Nephron (organoid): ENCODE results near the gene SPATS2L.

ENCODE experiments used
- H3K27ac Mint-ChIP-seq, 3 experiments: 2 replicates each; pipeline ENCODE4 v1.8.0; 2020; ENCODE audit warnings: mixed read lengths in 3 of 3, mild to moderate bottlenecking in 2 of 3, moderate library complexity in 1 of 3
- H3K27me3 Mint-ChIP-seq: 2 replicates; pipeline ENCODE4 v1.8.0; 2021; ENCODE audit warnings: low read depth, mild to moderate bottlenecking, moderate library complexity, mixed read lengths
- H3K36me3 Mint-ChIP-seq: 2 replicates; pipeline ENCODE4 v1.8.0; 2020; ENCODE audit warnings: low read depth, mixed read lengths
- H3K4me1 Mint-ChIP-seq: 2 replicates; pipeline ENCODE4 v1.8.0; 2020; ENCODE audit warnings: mixed read lengths
- H3K4me3 Mint-ChIP-seq, 3 experiments: 2 replicates each; pipeline ENCODE4 v1.8.0; 2020; ENCODE audit warnings: mild to moderate bottlenecking in 3 of 3, mixed read lengths in 3 of 3, moderate library complexity in 2 of 3
- H3K9me3 Mint-ChIP-seq: 2 replicates; pipeline ENCODE4 v1.8.0; 2020; ENCODE audit warnings: mixed read lengths
- CTCF ChIP-seq, 3 experiments: fragments of 200-600 bp; sonication (generic); IDR thresholded peaks; one replicate each; pipeline ENCODE4 v1.5.0; 2021; ENCODE audit warnings: antibody characterized with exemption in 3 of 3; ENCODE audit not compliant: unreplicated experiment in 3 of 3

Gene SPATS2L

DNA sequence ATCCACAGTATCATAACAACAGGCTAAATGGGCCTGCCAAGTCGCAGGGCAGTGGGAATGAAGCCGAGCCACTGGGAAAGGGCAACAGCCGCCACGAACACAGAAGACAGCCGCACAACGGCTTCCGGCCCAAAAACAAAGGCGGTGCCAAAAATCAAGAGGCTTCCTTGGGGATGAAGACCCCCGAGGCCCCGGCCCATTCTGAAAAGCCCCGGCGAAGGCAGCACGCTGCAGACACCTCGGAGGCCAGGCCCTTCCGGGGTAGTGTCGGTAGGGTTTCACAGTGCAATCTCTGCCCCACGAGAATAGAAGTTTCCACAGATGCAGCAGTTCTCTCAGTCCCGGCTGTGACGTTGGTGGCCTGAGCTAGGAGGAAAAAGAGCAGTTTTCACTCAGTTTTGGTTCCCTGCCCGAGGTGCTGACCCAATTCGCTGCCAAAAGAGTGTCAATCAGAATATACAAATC, 171.2 kb downstream of the SPATS2L start:
- Mint-ChIP-seq H3K4me3 (no peak overlapping the region), H3K9me3 (no peaks in the 10 kb centered on the region), H3K36me3 (peaks cover 50% of the 10 kb centered on the region), H3K4me1 (peaks cover 23% of the 10 kb centered on the region), H3K27me3 (no peaks in the 10 kb centered on the region), H3K27ac (peak overlapping the region in 1 of 3 experiments; percentile 33)
- TF ChIP-seq CTCF (IDR thresholded peaks at IDR 0.05; ENCODE audit: unreplicated experiment in 3 of 3): no peak

GRCh38 chr2:200479692-200480265, 173.3 kb downstream of the SPATS2L start:
- no peak overlapping the region for H3K4me3 Mint-ChIP-seq
- peaks cover 29% of the 10 kb centered on the region for H3K4me1 Mint-ChIP-seq
- H3K27me3 Mint-ChIP-seq: no peaks in the 10 kb centered on the region
- peaks cover 32% of the 10 kb centered on the region for H3K36me3 Mint-ChIP-seq
- peak overlapping the region in 2 of 3 experiments; percentile 11 to 75 for H3K27ac Mint-ChIP-seq
- no peak for TF ChIP-seq CTCF (IDR thresholded peaks at IDR 0.05; ENCODE audit: unreplicated experiment in 3 of 3)
- H3K9me3 Mint-ChIP-seq: no peaks in the 10 kb centered on the region

- Mint-ChIP-seq H3K36me3 (peaks cover 18% of the 10 kb centered on the region), H3K4me1 (peaks cover 34% of the 10 kb centered on the region), H3K9me3 (no peaks in the 10 kb centered on the region), H3K4me3 (no peak overlapping the region), H3K27me3 (no peaks in the 10 kb centered on the region), H3K27ac (peak overlapping the region in 2 of 3 experiments; percentile 49 to 60)
- no peak for TF ChIP-seq CTCF (IDR thresholded peaks at IDR 0.05; ENCODE audit: unreplicated experiment in 3 of 3)
Observed at GRCh38 chr2:200482194-200482593, 175.7 kb downstream of the SPATS2L start.

GRCh38 chr2:200483729-200484198, 177.3 kb downstream of the SPATS2L start:
- peaks cover 34% of the 10 kb centered on the region for H3K4me1 Mint-ChIP-seq
- peaks cover 9% of the 10 kb centered on the region for H3K36me3 Mint-ChIP-seq
- H3K27ac Mint-ChIP-seq: peak overlapping the region; percentile 26 to 35 (median 30)
- no peaks in the 10 kb centered on the region for H3K9me3 Mint-ChIP-seq
- TF ChIP-seq CTCF (IDR thresholded peaks at IDR 0.05; ENCODE audit: unreplicated experiment in 3 of 3): peak; percentile 41 to 49 (median 47)
- H3K27me3 Mint-ChIP-seq: no peaks in the 10 kb centered on the region
- H3K4me3 Mint-ChIP-seq: no peak overlapping the region

GRCh38 chr2:200484934-200485333, 178.4 kb downstream of the SPATS2L start:
- no peak overlapping the region for H3K4me3 Mint-ChIP-seq
- H3K36me3 Mint-ChIP-seq: peaks cover 7% of the 10 kb centered on the region
- no peaks in the 10 kb centered on the region for H3K27me3 Mint-ChIP-seq

More at GRCh38 chr2:200484934-200485333, 178.4 kb downstream of the SPATS2L start:
- TF ChIP-seq CTCF (IDR thresholded peaks at IDR 0.05; ENCODE audit: unreplicated experiment in 3 of 3): no peak
- H3K27ac Mint-ChIP-seq: no peak overlapping the region
- no peaks in the 10 kb centered on the region for H3K9me3 Mint-ChIP-seq
- H3K4me1 Mint-ChIP-seq: peaks cover 24% of the 10 kb centered on the region
